Osteoblast (primary cell): ENCODE measurements around the gene NEK4. TPM values are rescaled to one million over a fixed set of nuclear protein-coding genes. Genes with fewer than 3 reads are reported as not detected.

ENCODE experiments used
- DNase-seq: peaks from one replicate; pipeline ENCODE4 v3.0.0; 2011; ENCODE audit warnings: low spot score, mixed read lengths; ENCODE audit not compliant: insufficient read length; ENCODE audit errors: missing footprints
- H2AFZ ChIP-seq: 2 replicates; pipeline ENCODE4 v1.6.0; 2011; ENCODE audit warnings: mild to moderate bottlenecking, low read length
- H3K27ac ChIP-seq: 2 replicates; pipeline ENCODE4 v1.5.1; 2011; ENCODE audit warnings: mild to moderate bottlenecking, low read depth, low read length, moderate library complexity
- H3K27me3 ChIP-seq: 2 replicates; pipeline ENCODE4 v1.6.0; 2012; ENCODE audit warnings: mild to moderate bottlenecking, control low read depth, inconsistent platforms, low read length, moderate library complexity; ENCODE audit not compliant: insufficient read depth
- H3K36me3 ChIP-seq: 2 replicates; pipeline ENCODE4 v1.5.1; 2011; ENCODE audit warnings: mild to moderate bottlenecking, low read length, control low read depth, moderate library complexity; ENCODE audit not compliant: insufficient read depth
- H3K4me1 ChIP-seq: 2 replicates; pipeline ENCODE4 v1.5.1; 2011; ENCODE audit warnings: mild to moderate bottlenecking, low read length, control low read depth, moderate library complexity; ENCODE audit not compliant: insufficient read depth
- H3K4me2 ChIP-seq: 2 replicates; pipeline ENCODE4 v1.6.0; 2011; ENCODE audit warnings: mild to moderate bottlenecking, low read length; ENCODE audit not compliant: insufficient read depth
- H3K4me3 ChIP-seq: fragments of 200-600 bp; sonication (generic); 3 replicates; pipeline ENCODE4 v1.5.1; 2012; ENCODE audit warnings: mild to moderate bottlenecking, low read length, inconsistent platforms; ENCODE audit not compliant: insufficient read depth
- H3K79me2 ChIP-seq: 2 replicates; pipeline ENCODE4 v1.6.0; 2012; ENCODE audit warnings: mild to moderate bottlenecking, low read length, control low read depth, inconsistent platforms; ENCODE audit not compliant: insufficient read depth
- H3K9me3 ChIP-seq: 2 replicates; pipeline ENCODE4 v1.5.1; 2011; ENCODE audit warnings: low read depth, low read length, control low read depth
- H4K20me1 ChIP-seq: 2 replicates; pipeline ENCODE4 v1.6.0; 2012; ENCODE audit warnings: mild to moderate bottlenecking, low read length, control low read depth; ENCODE audit not compliant: insufficient read depth
- CTCF ChIP-seq: IDR thresholded peaks from 2 replicates; pipeline ENCODE4 v1.5.1; 2011; ENCODE audit warnings: mild to moderate bottlenecking, low read depth, low read length, moderate library complexity; ENCODE audit errors: extremely low read depth
- total RNA-seq: library from RNA; depleted of rRNA; stranded (reverse); fragments of >200 nt; gene quantifications from 2 replicates; pipeline ENCODE4 v1.2.3, GENCODE V29; 2012

NEK4 gene
- total RNA-seq, 1 donor = 24.6 TPM

- Histone ChIP-seq H3K36me3 (no peaks in the 10 kb centered on the region), H3K4me2 (no peak overlapping the region), H3K4me1 (no peaks in the 10 kb centered on the region), H3K4me3 (no peak overlapping the region), H4K20me1 (no peaks in the 10 kb centered on the region), H2AFZ (no peak overlapping the region), H3K79me2 (no peaks in the 10 kb centered on the region), H3K27ac (no peak overlapping the region), H3K9me3 (no peaks in the 10 kb centered on the region), H3K27me3 (no peaks in the 10 kb centered on the region)
- TF ChIP-seq CTCF = no peak
- no peak for DNase-seq
Measured at GRCh38 chr3:52723935-52724334, 46.8 kb downstream of the NEK4 start.

DNA sequence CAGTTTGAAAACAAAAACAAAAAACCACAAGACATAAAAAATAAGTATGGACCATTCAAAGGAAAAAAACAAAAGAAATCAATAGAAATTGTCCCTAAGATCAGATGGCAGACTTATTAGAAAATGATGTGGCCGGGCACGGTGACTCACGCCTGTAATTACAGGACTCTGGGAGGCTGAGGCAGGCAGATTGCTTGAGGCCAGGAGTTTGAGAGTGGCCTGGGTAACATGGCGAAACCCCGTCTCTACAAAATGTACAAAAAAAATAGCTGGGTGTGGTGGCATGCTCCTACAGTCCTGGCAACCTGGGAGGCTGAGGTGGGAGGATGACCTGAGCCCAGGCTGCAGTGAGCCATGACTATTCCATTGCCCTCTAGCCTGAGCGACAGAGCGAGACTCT, 48.2 kb downstream of the NEK4 start:
- H2AFZ ChIP-seq = no peak overlapping the region
- no peaks in the 10 kb centered on the region for H3K4me1 ChIP-seq
- H3K36me3 ChIP-seq = no peaks in the 10 kb centered on the region
- H3K4me3 ChIP-seq = no peak overlapping the region
- no peak overlapping the region for H3K27ac ChIP-seq
- H3K27me3 ChIP-seq = no peaks in the 10 kb centered on the region
- no peak for DNase-seq
- no peaks in the 10 kb centered on the region for H3K79me2 ChIP-seq
- H3K4me2 ChIP-seq = no peak overlapping the region
- TF ChIP-seq CTCF = no peak
- no peaks in the 10 kb centered on the region for H4K20me1 ChIP-seq
- no peaks in the 10 kb centered on the region for H3K9me3 ChIP-seq

DNA sequence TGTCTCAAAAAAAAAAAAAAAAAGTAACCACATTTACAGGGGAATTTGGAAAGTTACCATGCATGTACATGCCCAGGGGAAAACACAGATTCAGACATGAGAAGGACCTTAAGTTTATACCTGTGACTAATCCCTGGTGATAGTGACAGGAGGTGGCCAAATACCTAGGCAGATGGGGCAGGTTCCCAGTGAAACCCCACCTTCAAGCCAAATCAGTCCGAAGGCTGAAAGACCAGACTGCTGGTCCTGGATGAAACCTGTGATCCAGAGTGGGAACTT, 49.1 kb downstream of the NEK4 start:
- no peak overlapping the region for H3K4me3 ChIP-seq
- DNase-seq = no peak

DNA sequence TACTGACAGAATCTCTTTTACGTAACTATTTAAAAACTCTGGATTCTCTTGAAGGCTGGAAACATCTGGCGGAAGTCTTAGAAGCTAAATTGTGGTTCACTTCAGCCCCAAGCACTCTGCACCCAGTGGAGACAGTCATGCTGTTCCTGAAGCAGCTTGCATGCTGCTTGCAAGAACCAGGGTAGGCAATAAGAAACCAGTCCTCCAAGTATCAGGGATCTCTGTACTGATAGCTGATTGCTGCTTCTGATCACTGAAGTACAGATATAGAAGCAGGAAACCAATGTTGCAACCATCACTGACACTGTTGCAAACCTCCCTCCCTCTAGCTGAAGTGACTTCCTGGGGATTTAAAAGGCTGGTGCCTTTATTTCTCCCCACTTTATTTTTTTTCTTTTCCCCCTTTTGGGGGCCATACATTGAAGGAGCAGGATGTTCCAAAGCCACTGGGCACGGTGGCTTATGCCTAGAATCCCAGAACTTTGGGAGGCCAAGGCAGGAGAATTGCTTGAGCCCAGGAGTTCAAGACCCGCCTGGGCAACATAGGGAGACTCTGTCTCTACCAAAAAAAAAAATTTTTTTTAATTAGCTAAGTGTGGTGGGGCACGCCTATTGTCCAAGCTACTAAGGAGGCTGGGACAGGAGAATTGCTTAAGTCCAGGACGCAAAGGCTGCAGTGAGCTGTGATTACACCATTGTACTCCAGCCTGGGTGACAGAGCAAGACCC, 49.6 kb downstream of the NEK4 start:
- H3K36me3 ChIP-seq = no peaks in the 10 kb centered on the region
- H3K27me3 ChIP-seq = no peaks in the 10 kb centered on the region
- no peak overlapping the region for H3K4me2 ChIP-seq
- no peaks in the 10 kb centered on the region for H3K4me1 ChIP-seq
- no peak overlapping the region for H3K4me3 ChIP-seq
- no peak overlapping the region for H2AFZ ChIP-seq
- no peaks in the 10 kb centered on the region for H4K20me1 ChIP-seq
- no peak overlapping the region for H3K27ac ChIP-seq
- H3K9me3 ChIP-seq = no peaks in the 10 kb centered on the region
- no peak for DNase-seq
- no peaks in the 10 kb centered on the region for H3K79me2 ChIP-seq
- TF ChIP-seq CTCF = no peak

More for the DNA sequence above, 49.1 kb downstream of the NEK4 start:
- no peak for TF ChIP-seq CTCF
- H3K79me2 ChIP-seq = no peaks in the 10 kb centered on the region
- H3K36me3 ChIP-seq = no peaks in the 10 kb centered on the region
- no peaks in the 10 kb centered on the region for H3K27me3 ChIP-seq
- H4K20me1 ChIP-seq = no peaks in the 10 kb centered on the region
- H3K9me3 ChIP-seq = no peaks in the 10 kb centered on the region
- H3K27ac ChIP-seq = no peak overlapping the region
- no peak overlapping the region for H2AFZ ChIP-seq
- no peaks in the 10 kb centered on the region for H3K4me1 ChIP-seq
- H3K4me2 ChIP-seq = no peak overlapping the region
